Measurements from ENCODE around the gene UBE2D1.
A peak's percentile ranks its signal among the peaks of the same experiment; 100 is the strongest.
"Not testable (repeated sequence)": the region's sequence is repeated elsewhere in the genome, so short reads cannot be mapped to it uniquely, and the experiment has no call there.

UBE2D1 gene

GRCh38 chr10:58384095-58384494 lies 49.3 kb downstream of the UBE2D1 start:
- DNase-seq (ENCODE audit: low read depth), result no peak

- no peak for DNase-seq (ENCODE audit: low read depth)
These were observed 49.8 kb downstream of the UBE2D1 start for GRCh38 chr10:58384544-58384998.

- peak; percentile 96 for DNase-seq (ENCODE audit: low read depth)
These were observed 50.4 kb downstream of the UBE2D1 start, which contains the start of gene TFAM for GRCh38 chr10:58384999-58385783. Gene TFAM (plus strand): TSS chr10:58385410. CDS start chr10:58385548, 138 bp downstream.

GRCh38 chr10:58385784-58386112 lies 50.9 kb downstream of the UBE2D1 start:
- no peak for DNase-seq (ENCODE audit: low read depth)

- no peak for DNase-seq (ENCODE audit: low read depth)
These were observed 54.2 kb downstream of the UBE2D1 start for GRCh38 chr10:58389024-58389423.

GRCh38 chr10:58393317-58393716 lies 58.5 kb downstream of the UBE2D1 start:
- DNase-seq (ENCODE audit: low read depth), result no peak

GRCh38 chr10:58394471-58394870 lies 59.7 kb downstream of the UBE2D1 start:
- DNase-seq (ENCODE audit: low read depth), result no peak

- DNase-seq (ENCODE audit: low read depth), result no peak
These were observed 61.3 kb downstream of the UBE2D1 start for GRCh38 chr10:58396057-58396456.

GRCh38 chr10:58397830-58398229 lies 63.0 kb downstream of the UBE2D1 start:
- no peak for DNase-seq (ENCODE audit: low read depth)

- no peak for DNase-seq (ENCODE audit: low read depth)
These were observed 64.6 kb downstream of the UBE2D1 start for GRCh38 chr10:58399410-58399809.

GRCh38 chr10:58400609-58401008 lies 65.8 kb downstream of the UBE2D1 start:
- no peak for DNase-seq (ENCODE audit: low read depth)

- DNase-seq (ENCODE audit: low read depth), result no peak
These were observed 69.2 kb downstream of the UBE2D1 start for GRCh38 chr10:58404001-58404400.

GRCh38 chr10:58409956-58410610 lies 75.3 kb downstream of the UBE2D1 start:
- no peak for DNase-seq (ENCODE audit: low read depth)

- DNase-seq (ENCODE audit: low read depth), result no peak
These were observed 77.7 kb downstream of the UBE2D1 start for GRCh38 chr10:58412502-58412961.

- DNase-seq (ENCODE audit: low read depth), result no peak
These were observed 79.7 kb downstream of the UBE2D1 start for GRCh38 chr10:58414270-58415041.

GRCh38 chr10:58415757-58416156 lies 81.0 kb downstream of the UBE2D1 start:
- no peak for DNase-seq (ENCODE audit: low read depth)

GRCh38 chr10:58417902-58418301 lies 83.1 kb downstream of the UBE2D1 start:
- DNase-seq (ENCODE audit: low read depth), result not testable (repeated sequence)

Measured in activated T-helper 9 cell treated with anti-CD3 and anti-CD28 coated beads, Interleukin-2, amount 50 U/mL, for 16 hours (primary cell).